HG03442 (cell line): ENCODE results near the gene MIA.
"Not testable (repeated sequence)": the region's sequence is repeated elsewhere in the genome, so short reads cannot be mapped to it uniquely, and the experiment has no call there.

ENCODE experiments used
- ATAC-seq: cut with Tn5 transposase; IDR thresholded peaks from one replicate; pipeline ENCODE4 v1.9.1; 2021; ENCODE audit warnings: mild to moderate bottlenecking, moderate library complexity; ENCODE audit not compliant: unreplicated experiment

The MIA gene

DNA sequence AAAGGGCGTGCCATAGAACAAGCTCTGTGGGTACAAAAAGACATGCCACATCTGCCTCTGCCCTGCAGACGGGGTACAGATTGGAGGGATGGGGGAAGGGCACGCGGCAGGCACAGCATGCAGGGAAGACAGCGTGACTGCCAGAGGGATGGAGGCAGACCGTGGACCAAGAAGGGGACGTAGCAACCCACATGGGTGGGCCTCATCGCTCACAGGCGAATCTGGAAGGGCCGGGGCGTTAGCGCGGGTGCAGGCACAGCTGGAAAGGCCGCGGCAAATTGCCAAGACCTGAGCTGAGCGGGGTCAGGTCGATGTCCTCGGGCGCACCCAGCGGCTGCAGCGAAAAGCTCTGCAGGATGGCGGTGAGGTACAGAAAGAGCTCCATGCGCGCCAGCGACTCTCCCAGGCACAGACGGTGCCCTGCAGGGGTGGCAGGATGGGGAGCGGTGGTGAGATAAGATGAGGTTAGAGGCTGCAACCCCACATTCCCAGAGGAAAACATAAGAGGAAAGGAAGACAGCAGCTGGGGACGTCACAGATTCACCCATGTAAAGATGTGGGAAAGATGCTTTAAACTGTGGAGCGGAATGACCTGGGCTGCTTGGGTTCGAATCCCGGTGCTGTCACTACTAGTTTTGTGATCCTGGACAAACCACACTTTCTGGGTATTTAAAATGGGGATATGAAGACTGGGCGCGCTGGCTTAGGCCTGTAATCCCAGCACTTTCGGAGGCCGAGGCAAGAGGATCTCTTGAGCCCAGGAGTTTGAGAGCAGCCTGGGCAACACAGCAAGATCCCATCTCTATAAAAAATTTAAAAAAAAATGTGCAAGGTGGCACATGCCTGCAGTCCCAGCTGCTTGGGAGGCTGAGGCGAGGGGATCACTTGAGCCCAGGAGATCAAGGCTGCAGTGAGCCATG, 43.4 kb downstream of the MIA start:
- not testable (repeated sequence) for ATAC-seq

DNA sequence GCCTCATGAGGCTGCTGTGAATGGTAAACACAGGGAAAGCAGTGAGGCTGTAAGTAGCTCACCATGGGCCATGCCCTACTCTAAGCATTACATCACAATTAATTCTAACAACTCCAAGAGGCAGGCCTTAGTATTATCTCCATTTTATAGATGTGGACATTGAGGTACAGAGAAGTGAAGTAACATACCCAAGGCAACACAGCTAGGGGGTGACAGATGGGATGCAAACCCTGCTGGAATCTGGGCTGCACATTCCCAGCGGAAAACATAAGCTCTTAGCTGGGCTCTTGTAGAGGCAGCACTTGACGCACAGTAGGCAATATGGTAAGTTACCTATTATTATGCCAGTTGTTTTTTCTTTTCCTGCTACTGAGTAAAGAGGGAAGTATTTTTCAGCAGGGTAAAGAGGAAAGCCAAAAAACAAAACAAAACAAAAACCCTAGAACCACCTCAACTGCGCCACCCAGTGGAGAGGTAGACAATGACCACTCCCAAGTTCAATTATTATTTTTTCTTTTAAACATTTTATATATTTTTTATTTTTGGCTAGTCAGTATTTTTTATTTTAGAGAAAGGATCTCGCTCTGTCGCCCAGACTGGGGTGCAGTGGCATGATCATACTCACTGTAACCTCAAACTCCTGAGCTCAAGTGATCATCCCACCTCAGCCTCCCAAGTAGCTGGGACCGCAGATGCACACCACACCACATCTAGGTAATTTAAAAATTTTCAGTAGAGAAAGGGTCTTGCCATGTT, 44.3 kb downstream of the MIA start:
- ATAC-seq: not testable (repeated sequence)

DNA sequence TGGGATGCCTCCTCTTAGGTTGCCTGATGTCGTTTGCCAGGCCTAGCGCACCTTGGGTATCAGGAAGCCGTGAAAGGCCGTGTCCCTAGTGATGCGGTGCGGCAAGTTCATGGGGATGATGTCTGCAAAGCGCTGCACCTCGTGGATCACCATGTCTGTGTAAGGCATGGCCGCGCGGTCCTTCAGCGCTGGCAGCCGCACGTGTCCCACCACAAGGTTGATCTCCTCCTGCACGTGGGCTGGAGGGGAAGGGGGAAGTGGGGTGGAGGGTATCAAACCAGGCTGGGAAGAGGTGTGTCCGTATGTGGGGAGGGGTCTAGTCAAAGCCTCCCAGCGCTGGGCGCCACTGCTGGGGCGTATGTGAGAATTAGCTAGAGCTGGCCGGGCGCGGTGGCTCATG, 46.8 kb downstream of the MIA start:
- no peak for ATAC-seq

DNA sequence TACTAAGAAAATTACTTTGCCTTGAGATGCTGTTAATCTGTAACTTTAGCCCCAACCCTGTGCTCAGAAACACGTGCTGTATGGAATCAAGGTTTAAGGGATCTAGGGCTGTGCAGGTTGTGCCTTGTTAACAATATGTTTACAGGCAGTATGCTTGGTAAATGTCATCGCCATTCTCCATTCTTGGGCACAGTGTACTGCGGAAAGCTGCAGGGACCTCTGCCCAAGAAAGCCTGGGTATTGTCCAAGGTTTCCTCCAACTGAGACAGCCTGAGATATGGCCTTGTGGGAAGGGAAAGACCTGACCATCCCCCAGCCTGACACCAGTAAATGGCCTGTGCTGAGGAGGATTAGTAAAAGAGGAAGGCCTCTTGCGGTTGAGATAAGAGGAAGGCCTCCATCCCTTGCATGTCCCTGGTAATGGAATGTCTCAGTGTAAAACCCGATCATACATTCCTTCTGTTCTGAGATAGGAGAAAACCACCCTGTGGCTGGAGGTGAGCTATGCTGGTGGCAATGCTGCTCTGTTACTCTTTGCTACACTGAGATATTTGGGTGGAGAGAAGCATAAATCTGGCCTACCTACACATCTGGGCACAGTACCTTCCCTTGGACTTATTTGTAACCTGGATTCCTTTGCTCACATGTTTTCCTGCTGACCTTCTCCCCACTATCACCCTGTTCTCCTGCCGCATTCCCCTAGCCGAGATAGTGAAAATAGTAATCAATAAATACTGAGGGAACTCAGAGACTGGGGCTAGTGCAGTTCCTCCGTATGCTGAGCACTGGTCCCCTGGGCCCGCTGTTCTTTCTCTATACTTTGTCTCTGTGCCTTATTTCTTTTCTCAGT, 47.6 kb downstream of the MIA start:
- ATAC-seq: not testable (repeated sequence)

DNA sequence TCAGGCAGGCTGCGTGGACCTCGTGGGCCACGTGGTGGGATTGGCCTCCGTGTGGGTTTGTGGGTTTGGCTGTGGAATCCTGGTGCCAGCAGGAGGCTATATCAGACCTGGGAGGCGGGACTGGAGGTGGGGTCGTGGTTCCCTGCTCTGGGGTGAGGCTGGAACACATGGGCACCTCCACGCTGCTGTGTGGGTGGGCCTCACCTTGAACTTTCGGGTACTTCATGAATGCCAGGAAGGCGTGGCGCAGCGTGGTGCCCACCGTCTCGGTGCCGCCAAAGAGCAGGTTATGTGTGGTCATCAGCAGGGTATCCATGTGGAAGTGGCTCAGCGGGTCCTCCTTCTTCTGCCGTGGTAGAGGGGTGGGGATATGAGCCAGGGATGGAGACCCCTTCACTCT, 49.6 kb downstream of the MIA start:
- ATAC-seq: not testable (repeated sequence)

DNA sequence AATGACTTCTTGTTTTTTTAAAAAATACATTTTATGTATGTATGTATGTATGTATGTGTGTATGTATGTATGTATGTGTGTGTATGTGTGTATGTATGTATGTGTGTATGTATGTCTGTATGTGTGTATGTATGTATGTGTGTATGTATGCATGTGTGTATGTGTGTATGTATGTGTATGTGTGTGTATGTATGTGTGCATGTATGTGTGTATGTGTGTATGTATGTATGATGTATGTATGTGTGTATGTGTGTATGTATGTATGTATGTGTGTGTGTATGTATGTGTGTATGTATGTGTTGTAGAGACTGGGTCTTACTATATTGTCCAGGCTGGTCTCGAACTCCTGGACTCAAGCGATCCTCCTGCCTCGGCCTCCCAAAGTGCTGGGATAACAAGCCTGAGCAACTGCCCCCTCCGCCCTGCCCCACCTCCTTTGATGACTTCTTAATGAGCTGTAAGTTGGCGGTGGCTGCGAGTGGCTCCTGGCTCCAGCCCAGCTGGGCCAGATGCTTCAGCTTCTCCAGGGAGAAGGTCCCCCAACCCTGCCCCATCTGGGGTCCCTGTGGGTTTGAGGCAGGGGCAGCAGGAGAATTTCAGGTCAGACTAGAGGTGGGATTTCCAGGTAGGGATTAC, 50.3 kb downstream of the MIA start:
- ATAC-seq: not testable (repeated sequence)

DNA sequence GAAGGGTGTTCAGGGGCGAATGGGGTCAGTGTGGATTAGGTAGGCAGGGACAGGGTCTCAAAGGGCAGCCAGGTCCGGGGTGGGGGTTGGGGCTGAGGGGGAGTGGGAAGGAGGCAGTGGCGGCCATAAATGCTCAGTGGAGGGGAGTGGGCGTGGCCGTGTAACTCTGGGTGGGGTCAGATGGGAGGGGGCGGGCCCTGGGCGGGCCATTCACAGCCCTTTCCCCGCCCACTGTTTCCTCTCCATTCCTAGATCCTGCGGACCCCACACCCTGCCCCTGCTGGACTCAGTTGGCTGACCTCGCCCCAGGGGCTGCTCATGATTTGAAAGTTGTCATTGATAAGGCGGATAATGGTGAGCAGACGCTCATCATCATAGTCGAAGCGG, 51.0 kb downstream of the MIA start:
- not testable (repeated sequence) for ATAC-seq

DNA sequence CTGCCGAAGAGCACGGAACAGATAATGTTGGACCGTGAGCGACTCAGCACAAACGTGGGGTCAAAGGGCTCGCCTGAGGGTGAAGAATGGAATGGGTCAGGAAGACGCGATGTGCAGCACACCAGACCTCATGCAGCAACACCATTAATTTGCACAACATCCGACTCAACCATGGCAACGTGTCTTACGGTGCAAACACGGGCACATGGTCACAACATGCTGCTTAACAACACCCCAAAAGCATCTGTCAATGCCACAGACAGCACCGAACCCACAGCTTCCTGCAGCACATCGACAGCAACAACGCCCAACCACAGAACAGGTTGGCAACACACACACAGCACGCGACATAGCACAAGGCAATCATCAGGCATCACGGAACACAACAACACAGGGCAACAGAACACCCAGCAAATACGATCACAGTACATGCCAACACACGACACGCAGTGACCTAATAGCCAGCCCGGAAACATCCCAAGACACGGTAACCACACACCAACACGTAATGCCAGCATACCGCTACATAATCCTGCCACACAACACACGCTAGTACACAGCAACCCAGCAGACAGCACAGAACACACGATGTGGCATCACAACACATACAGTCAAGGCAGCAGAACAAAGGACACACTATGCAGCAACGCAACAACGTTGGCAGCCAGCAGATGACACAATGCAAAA, 51.5 kb downstream of the MIA start:
- not testable (repeated sequence) for ATAC-seq
